OCI-LY7 (cell line): ENCODE data around the gene TNIK.

ENCODE experiments used
- CTCF ChIP-seq: fragments of 200-600 bp; sonication (generic); conservative IDR thresholded peaks from 2 replicates; pipeline ENCODE4 v1.5.1; 2014; ENCODE audit warnings: mild to moderate bottlenecking, antibody characterized with exemption, low read length, moderate library complexity, mixed read lengths
- EZH2phosphoT487 ChIP-seq: fragments of 200-600 bp; sonication (generic); IDR thresholded peaks from 2 replicates; pipeline ENCODE4 v1.6.1; 2018; ENCODE audit warnings: low read depth, borderline replicate concordance, mild to moderate bottlenecking, mixed run types, antibody characterized with exemption, low read length, moderate library complexity, mixed read lengths

- TF ChIP-seq CTCF (no peak), EZH2phosphoT487 (no peak)
Measured at GRCh38 chr3:171374661-171375285, 85.4 kb downstream of the TNIK start.
